Gastroesophageal sphincter (tissue), 3 donors: ENCODE data around the gene MAP3K20.

Experiments used
- EP300 ChIP-seq: sonication (generic); formaldehyde crosslinking; IDR thresholded peaks from one replicate; pipeline ENCODE4 v1.6.1; 2017; ENCODE audit warnings: antibody characterized with exemption, mild to moderate bottlenecking
- TF ChIP-seq, protein P1 (sequence below), 4 experiments: fragments of 200-600 bp in 2 of 4; fragments of 450-650 bp in 2 of 4; sonication (generic) in 1 of 4; IDR thresholded peaks; one replicate each; pipeline ENCODE4 v1.5.1; 2017 to 2019; ENCODE audit warnings: antibody characterized with exemption in 4 of 4, mild to moderate bottlenecking in 2 of 4, moderate library complexity in 2 of 4

DNA sequence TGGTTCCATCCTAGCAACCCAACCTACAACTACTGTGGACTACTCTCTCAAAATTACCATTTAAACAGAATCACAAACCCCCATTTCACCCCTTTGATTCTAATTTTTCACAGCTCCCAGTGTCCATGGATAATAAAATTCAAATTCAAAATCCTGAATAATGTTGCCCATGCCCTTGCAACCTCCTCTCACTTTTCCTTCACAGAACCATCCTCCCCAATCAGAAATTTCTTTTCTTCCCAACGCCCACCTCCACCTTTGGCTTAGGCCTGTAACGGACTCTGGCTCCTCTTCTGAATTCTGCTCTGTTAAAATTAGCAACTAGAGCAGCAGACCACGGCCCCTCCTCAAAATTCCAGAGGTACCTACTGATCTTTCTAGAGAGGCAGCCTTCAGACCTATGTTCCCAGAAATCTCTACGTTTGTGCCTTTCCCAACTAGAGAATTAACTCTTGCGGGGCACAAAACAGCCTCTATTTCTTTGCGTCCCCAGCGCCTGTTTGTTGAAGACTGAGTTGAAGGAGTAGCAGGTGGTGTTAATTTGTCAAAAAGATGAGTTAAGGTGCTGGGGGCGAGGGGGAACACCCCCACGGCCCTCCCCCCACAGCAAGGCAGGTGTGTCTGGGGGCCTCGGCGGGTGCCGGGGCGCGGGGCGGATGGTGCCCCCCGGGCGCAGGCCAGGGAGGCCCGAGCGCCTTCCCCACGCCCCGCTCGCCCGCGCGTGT is 428 bp upstream of the MAP3K20 start:
- TF ChIP-seq EP300, result no peak
- TF ChIP-seq, protein P1, sequence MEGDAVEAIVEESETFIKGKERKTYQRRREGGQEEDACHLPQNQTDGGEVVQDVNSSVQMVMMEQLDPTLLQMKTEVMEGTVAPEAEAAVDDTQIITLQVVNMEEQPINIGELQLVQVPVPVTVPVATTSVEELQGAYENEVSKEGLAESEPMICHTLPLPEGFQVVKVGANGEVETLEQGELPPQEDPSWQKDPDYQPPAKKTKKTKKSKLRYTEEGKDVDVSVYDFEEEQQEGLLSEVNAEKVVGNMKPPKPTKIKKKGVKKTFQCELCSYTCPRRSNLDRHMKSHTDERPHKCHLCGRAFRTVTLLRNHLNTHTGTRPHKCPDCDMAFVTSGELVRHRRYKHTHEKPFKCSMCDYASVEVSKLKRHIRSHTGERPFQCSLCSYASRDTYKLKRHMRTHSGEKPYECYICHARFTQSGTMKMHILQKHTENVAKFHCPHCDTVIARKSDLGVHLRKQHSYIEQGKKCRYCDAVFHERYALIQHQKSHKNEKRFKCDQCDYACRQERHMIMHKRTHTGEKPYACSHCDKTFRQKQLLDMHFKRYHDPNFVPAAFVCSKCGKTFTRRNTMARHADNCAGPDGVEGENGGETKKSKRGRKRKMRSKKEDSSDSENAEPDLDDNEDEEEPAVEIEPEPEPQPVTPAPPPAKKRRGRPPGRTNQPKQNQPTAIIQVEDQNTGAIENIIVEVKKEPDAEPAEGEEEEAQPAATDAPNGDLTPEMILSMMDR (IDR thresholded peaks at IDR 0.05), result no peak
